ENCODE results near the gene OSR1.

Gene OSR1

DNA sequence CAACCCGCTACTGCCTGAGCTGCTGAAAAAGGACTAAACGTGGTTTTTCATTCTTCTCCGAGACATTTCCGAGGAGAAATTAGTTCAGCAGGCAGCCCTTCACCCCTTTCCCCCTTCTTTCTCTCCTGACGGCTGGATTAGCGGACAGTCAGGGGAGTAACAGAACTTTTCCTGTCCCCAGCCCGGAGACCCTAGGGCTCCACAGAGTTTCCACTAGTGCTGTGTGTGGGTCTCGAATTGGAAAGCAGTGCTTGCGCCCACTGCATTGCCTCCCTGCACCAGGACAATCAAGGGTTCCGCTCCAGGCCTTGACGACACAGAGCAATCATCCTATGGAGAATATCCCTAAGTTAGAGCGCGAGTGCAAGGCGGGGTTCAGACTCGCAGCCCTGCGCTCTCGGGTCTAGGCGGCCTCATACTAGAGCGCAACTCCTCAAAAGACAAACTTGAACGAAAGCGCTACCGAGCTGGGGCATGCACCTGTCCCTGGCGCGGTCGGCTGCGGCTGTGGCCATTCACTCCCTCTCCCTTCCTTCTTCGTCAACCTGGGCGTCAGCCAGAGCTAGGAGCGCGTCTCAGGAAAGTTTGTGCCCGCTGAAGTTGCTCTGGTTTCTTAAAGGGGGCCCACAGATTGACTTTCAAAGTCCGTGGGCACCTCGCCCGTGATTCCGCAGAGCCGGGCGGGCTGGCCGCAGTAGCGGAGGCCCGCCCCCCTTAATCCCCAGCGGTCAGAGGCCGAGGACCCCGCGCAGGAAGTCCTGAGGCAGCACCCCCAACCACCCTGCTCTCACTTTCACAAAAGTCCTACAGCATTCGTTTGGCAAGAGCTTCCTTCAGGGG is 801 bp downstream of the OSR1 start:
- no peak for DNase-seq

DNA sequence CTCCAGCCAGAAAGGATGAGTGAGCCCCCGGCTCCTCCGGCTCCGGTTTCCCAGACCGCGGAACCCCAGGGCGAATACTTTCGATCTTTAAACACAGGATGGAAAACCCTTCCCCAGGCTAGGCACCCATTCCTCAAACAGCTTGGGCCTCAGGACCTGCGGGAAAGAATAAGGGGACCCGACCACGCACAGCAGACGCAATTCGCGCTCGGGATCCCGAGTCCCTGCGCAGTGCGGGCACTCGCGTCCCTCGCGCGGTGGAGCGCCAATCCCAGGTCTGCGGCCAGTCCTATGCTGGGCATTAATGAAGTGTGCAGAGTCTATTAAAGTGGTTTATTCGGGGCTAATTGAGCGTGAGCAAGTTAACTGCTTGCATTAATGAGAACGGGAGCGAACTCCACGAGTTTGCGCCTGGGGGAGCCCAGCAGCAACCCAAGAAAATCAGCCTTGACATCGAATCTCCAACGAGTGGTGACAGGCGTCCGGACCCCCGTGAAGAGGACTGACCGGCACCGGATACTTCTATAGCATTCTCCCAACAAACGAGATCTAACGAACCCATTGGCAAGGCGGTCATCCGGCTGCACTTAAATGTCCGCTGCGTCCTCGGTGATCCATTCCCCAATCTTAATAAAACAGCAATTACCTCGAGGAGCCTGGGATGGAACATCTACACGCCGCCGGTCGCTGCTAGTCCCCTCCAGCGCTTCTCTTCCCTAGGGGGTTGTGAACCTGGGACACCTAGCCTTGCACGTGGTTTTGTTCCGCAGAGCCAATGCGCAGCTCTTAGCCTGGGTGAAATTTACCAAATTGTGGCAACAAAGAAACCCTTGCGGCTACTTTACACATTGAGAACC is 1.6 kb downstream of the OSR1 start:
- DNase-seq = no peak

DNA sequence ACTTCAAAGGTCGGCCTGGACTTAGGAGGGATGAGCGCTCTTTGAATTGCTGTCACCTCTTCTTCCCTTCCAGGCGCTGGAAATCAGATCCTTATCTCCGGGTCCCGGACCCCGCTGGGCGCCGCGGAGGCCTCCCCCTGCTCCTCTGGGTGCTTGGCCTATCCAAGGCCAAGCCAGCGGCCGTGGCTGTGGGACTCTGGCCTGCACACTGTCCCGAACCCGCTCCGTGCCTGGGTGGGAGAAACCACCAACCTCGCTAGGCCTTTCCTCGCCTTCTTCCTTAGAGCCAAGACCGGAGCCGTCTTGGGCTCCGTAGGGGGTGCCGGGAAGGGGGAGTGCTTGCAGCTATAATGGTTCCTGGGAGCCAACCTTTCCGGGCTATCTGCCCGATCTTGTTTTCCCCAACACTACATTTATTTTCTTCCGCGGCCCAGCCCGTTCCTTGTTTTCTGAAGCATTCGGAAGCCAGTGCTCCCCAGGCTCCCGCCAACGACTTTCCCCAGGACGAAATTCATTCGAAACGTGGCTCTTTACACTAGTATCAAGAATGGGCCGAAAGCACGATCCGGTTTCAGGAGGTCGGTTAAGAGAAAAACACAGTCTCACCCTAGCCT is 2.4 kb downstream of the OSR1 start:
- DNase-seq = no peak

DNA sequence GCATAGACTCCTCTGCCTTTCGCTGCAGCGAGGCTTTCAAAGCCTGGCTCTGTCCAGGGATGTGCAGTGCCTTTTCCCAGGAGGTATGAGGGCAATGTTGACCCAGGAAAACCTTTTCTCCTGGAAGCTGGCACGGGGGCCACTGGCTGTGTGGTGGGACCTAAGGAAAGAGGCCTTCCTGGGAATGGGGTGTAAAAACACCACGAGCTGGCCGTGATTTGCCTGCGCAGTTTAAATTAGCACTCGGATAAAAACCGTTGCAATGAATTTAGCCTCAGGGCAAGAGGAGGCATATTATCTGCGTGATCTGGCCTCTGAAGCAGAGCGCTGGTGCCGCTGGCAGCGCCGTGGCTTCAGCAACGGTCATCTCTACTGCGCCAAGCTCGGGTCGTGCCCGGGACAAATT is 3.0 kb downstream of the OSR1 start:
- no peak for DNase-seq

DNA sequence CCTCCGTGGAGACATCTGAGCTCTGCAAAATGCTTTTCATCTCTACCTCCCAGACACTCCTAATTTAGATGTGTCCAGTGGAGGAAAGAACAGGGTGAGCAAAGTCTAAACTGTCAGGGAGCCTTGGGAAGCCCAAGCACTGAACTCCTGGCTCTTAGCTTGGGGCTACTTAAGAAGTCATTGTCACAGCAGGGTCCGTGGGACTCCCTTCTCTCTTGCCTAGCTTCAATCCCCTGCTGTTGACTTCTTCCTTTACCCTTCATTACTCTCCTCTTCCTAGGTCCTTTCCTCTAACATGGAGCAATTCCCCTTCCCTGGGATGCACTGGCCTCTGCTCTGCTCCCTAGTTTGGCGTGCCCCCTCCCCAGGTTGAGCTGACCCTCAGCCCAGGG is 3.4 kb downstream of the OSR1 start:
- no peak for DNase-seq

DNA sequence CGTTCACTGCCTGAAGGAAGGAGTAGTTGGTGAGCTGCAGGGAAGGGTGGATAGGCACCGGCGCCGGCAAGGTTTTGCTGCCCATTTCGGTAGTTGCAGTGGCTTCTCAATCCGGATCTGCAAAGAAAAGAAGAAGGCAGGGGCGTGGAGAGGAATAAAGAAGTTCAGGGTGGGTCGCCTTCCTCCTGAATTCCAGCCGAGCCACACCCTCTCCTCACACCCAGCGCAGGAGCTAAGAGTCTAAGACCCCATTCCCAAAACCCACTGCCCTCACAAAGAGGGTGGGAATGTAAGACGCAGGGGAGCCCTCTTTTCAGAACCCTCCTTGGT is 4.7 kb downstream of the OSR1 start:
- no peak for DNase-seq

DNA sequence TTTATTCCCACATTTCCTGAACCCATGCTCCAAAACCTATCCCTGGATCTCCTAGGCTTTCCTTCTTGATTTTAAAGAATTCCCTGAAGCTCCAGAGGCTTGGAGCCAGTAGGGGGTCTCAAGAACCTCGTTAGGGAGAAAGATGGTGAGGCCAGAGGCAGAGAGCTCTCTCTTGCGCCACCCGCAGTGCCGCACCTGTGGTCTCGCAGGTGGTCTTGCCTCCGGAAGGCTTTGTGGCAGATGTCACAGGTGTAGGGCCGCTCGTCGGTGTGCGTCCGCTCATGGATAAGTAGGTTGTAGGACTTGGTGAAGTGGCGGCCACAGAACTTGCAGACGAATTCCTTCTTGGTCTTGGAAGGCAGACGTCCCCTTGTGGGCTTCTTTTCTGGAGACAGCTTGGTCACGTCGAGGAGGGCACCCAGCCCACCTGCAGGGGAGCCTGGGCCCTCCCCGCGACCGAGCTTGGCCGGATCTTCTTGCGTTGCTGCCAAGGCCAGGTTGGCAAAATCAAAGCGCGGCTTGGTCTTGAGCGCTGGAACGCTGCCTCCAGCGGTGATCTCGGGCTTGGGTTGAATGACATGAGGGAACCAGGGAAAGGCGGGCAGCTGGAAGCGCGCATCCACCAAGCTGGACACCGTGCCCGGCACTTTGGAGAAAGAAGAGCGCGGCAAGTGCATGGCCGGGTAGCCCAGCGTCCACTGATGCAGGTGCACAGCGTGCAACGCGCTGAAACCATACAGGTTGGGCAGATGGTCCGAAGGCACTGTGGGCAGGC is 5.3 kb downstream of the OSR1 start:
- no peak for DNase-seq

DNA sequence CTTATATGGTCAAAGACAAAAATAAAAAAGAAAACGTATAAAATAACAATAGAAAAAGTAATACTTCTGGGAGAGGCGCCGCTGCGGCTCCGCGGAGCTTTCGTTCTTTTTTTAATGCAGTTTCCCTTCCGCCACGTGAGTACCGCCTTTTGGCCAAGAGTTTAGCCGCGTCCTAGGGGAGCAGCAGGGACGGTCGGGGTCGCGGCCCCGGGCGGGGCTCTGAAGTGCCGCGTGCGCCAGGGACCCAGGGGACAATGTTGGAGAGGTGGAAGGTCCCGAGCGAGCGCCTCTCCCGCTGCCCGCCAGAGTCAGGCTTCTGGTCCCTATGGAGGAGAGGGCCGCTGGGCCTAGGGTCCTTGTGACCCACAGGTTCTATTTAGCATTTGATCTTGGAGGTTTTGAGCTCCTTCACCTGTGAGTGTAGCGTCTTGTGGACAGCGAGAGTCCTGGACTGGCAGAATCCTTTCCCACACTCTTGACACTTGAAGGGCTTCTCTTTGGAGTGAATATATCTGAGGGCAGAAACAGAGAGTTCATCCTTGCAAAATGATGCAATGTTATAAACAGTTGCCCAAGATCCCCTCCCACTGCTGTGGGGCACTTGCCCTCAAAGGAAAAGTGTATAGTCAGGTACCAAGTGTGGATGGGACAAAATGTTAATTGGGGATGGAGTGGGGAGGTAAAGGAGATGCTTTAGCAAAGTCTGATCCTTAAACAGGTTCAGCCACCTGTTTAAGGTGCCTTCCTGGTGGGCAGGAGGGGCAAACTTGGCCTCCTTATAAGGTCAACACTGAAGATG is 6.3 kb downstream of the OSR1 start:
- peak in 2 of 4 experiments; percentile 28 to 50 for DNase-seq

DNA sequence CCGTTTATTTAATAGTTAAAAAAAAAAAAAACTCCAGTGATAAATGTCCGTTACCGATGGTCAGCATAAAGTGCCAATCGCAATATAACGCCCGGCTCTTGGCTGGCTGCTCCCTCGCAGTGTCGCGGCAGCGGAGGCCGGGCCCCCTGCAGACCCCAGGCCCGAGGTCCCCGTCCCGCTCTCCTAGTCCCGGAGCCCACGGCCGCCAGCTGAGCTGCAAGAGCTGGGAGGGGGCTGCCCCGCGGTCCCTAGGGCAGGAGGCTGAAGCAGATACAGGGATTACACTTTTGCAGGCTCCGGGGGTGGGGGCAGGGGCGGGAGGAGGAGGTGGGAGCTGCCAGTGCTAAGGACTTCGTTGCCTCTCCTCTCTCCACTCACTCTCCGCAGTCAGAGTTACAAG is 6.9 kb downstream of the OSR1 start:
- DNase-seq = no peak

DNA sequence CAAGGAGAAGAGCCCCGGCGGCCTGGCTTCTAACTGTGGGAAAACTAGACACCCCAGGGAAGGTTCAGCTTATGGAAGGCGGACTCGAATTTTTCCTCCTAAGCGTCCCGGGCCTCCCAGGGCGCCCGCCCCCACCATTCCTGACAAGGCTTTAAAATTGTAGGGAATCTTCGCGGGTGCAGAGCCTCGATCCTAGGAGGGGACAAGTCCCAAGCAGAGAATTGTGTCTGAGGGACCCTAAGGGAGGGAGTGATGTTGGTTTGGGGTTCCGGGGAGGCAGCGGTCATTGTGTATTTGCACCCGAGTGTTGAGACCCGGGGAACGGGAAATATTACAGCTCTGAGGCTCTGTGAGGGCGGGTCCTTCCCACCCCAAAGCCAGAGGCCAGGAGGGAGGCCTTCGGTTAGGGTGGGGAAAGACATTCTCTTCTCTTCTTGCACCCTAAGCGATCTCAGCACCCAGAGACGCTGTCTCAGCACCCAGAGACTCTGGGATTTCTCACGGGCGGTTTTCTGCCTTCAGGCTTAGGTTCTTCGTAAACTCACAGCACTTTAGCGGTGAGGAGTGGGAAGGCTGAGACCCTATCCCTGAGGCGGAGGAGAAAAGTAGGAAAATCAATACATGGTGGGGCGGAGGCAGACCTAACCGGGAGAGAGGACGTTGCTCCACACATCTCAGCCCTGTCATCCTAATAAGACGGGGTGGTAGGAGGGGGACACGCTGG is 7.6 kb downstream of the OSR1 start:
- no peak for DNase-seq

DNA sequence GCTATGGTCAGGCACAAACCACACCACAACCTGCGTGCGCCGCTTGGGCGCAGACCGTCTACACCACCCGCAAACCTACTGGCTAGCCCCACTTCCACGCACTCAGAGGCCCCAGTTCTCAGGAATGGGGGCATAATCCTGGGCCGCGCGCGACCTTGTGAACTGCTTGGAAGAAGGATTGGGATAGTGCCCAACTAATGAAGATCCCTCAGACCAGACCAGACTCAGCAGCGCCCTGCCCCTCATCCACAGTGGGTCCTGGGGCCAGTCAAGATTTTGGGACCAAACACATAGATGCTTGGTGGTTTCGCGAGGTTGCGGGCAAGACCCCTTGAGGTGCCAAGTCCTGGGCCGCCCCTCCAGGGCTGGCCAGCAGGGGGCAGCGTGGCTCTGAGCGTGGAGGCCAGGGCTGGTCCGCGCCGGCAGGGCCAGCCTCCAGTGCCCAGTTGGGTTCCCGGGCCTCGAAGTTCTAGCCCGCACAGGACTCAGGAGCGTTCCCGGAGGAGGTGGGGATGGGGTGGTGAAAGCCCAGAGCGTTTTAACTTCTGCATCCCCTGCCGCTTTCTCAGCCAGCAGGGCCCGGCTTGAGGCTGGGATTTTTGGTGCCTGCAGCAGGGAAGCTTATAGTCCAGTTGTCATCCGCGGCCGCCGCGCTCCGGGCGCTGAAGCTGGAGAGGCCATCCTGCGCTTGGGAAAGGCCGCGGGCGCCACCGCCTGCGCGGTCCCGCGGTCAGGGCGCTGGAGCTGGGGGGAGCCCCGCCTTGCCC is 8.3 kb downstream of the OSR1 start:
- DNase-seq = peak; percentile 69 to 88 (median 80)

DNA sequence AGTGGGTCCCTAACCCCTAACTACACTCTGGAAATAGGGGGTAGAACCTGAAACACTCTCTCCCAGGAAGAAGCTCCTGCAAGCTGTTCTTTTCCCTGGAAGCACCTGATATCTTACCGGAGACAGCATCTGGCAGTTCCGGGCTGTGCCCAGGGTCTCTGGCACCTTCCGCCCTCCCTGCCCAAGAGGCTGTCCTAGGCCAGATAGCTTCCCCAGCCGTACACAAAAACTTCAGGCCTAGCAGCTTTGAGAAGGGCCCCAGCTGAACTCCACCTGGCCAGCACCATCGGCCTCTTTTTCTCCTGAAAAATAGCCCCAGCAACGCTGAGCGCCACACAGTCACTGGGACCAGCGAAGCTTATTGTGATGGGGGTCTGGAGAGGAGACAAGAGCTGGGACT is 9.7 kb downstream of the OSR1 start:
- no peak for DNase-seq

DNA sequence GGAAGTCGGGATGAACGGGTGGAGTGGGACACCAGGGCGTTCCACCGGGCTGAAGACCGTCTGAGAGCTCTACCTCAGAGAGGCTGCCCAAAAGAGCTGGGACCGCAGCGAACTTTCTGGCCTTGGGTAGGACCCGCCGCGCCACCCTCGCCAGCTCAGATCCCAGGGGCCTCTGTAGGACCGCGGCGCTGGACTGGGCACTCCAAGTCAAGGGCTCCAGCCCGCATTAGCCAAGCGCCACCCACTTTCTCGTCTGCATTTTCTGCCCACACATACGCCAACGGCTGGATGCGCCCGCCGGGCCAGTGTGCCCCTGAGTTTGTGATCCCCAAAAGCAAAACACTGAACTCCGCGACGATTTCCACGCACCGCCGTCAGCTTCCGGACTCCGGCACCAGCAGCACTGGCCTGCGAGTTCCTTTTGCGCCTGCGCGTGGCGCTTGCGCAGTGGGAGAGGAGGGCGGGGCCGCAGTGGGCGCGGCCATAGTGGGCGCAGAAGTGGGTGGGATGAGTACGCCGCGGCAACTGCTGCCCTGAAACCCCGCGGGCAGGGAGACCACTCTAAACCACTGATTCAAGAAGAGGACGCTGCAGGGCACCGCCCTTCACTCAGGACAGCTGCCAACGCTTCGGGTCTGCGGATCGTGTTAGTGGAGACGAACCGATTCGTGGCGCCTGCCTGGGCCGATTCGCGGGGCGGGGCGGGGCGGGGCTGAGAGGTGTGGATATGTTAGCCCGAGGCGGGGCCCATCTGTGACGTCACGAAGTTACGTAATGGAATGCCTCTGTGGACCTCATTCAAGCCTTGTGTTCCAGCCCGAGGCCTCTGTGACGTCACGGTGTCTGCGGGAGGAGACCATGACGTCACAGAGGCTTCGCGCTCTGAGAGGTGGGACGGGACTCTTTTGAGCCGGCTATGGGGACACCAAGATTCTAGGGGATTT is 10.5 kb downstream of the OSR1 start:
- peak; percentile 96 to 98 (median 98) for DNase-seq

DNA sequence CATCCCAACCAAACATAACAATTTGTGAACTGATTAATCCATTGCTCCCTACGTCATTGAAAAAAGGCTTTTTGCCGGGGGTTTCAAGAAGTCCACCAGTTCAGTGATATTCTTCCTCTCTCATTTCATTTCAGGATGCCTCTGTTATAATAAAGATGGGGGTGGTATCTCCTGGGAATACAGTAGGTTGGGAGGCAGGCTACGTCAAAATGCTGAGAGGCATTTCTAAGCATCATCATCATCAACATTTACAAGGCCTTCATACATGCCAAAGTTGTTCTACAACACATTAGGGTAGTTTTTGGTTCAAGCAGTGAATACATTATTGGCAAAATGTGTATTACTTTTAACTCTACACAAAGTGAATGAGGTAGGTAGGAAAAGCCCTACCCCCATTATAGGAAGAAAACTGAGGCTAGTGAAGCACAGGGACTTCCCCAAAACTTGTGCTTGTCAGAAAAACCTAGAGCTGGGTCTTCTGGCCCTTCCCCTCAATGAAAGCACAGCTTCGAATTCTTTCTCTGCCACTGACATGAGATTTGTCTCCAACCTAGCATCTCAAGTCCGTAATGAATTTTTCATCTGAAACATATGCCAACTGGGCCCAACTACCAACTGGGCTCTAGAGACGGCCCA is 11.3 kb downstream of the OSR1 start:
- peak in 1 of 4 experiments; percentile 34 for DNase-seq

DNA sequence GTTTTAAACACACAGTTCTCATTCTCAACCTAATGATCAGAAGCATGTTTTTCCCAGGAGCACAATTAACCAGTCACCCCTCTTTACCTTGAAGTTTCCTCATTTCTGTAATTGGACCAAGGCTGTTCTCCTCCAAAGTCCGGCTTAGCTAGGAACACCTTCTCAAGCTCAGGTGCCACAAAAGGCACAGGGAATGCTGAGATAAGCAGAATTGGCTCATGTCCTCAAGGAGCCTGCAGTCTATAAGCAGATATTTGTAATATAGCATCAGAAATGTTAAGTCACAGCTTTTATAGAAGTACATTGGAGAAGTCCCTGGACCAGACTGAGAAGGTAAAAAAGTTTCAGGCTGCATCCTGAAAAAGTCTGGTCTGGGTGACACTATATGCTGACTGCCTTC is 20.7 kb downstream of the OSR1 start:
- DNase-seq = no peak

DNA sequence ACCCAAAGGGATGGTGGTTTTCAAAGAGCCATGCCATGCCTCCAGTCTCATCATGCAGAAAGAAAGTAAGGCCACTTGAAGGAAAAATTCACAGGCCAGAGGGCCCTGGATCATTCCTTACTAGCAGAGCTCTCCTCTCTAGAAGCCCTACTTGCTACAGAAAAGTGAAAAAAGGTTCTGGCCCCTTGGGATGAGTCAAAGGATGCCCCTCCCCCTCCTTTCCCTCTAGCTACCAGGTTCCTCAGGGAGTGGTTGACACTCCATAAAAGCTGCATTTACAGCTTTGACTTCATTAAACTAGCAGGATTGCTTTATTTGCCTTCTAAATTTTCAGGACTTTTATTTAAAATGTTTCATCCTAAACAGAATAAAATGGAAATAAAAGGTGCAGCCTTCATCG is 21.2 kb downstream of the OSR1 start:
- no peak for DNase-seq

DNA sequence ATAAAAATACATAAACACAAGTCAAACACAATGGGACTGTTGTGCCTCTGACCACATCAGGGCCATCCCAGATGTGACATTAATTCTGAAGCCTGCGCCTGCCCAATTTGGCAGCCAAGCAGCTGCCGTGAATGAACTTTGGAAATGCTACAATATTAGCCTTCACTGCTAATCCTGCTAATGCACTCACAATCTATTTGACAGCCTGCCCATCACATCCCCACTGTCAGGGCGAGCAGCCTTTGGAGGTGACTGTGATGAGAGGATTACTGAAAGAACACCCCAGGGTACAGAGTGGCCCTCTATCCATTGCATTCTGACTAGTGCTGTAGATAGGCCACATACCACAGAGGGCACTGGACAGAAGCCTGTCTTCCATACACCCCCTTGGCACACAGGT is 21.6 kb downstream of the OSR1 start:
- DNase-seq = no peak

DNA sequence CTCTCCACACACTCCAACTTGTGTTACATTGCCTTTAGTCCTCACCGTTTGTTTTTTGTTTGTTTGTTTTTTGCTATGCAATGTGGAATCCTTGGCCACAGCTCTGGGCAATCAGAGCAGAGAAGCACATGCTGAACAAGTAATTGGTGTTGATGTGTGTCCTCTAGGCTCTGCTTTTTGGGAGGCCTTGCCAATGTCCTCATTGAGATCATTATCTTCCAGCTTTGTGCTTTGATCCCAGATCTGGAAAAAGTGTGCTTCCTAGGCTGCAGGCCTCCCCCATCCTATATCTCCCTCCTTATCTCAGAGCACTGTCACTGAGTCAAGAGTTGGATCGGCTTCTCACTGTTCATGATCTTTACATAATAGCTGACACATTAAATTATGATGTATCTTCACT is 25.9 kb downstream of the OSR1 start:
- DNase-seq = no peak

DNA sequence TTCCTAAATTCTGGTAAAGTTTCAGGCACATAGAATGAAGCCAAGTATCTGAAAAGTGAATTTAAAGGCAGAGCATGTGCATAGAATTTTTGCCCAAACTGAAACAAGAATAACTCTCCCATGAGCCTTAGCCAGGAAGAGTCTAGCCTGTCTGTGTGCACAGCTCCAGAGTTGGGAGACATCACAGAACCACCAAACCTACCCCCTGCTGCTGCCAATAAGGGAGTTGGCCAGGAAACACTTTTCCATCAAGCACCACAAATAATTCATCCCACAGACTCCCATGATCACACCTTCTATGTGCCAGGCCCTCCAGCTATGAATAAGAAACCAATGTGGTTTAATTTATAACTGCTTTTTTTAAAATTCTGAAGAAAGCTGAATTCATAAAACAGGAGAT is 27.0 kb downstream of the OSR1 start:
- no peak for DNase-seq
